HG02938 (cell line): ENCODE data around the gene LDLRAD1.
"Not testable (repeated sequence)": the region's sequence is repeated elsewhere in the genome, so short reads cannot be mapped to it uniquely, and the experiment has no call there.

Experiments used
- ATAC-seq: cut with Tn5 transposase; IDR thresholded peaks from one replicate; pipeline ENCODE4 v1.9.1; 2021; ENCODE audit warnings: mild to moderate bottlenecking, moderate library complexity; ENCODE audit not compliant: unreplicated experiment

LDLRAD1 gene, protein sequence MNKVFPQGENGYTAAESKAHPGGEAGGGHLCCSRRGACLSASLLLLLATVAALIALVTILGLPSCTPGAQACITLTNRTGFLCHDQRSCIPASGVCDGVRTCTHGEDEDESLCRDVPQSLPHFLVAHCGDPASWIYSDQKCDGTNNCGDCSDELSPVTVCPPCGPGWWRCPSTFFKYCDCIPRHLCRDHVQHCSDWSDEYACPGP

DNA sequence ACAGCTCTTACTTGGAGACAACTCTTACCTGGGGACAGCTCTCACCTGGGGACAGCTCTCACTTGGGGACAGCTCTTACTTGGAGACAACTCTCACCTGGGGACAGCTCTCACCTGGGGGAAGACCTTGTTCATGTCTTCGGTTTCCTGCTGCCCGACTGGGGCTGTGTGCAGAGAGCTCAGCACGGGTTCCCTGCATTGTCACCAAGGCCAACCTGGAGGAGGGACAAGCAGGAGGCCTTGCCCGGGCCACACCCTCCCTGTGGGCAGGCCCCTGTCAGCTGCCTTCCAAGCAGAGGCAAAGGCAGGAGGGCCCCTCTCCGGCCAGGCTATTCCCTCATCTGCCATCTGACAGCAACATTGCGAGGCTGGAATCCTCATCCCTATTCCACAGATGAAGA is at the start of gene LDLRAD1:
Gene LDLRAD1, minus strand, starts transcription at position 208 of the 400 bp plus-strand sequence. Its CDS starts 74 bp downstream, at position 134.
- ATAC-seq, result no peak

DNA sequence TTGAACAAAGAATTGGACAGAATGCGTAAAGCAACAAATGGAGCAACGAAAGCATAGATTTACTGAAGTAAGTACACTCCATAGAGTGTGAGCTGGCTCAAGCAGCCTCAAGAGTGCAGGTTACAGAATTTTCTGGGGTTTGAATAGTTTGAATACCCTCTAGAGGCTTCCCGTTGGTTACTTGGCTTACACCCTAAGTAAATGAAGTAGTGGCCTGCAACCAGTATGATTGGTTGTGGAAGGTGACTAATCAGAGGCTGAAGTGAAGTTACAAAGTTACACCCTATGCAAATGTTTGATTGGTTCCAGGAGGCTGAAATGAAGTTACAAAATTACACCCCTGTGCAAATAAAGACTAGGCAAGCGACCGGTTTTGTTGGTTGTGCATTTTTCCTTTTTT is 46.3 kb upstream of the LDLRAD1 start:
- no peak for ATAC-seq

DNA sequence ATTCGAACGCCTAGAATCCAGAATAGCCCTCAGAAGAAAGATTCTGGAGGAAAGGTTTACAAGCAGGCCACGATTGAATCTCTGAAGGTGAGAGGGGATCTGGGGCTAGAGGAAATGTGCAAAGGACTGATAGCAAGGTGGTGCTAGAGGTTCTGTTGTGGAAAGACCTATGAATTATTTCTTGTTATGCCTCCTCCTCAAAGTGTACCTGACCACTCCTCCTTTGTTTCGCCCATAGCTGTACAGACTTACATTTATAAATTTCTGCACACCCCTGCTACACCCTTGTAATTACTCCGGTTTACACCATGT is 36.4 kb upstream of the LDLRAD1 start:
- no peak for ATAC-seq

DNA sequence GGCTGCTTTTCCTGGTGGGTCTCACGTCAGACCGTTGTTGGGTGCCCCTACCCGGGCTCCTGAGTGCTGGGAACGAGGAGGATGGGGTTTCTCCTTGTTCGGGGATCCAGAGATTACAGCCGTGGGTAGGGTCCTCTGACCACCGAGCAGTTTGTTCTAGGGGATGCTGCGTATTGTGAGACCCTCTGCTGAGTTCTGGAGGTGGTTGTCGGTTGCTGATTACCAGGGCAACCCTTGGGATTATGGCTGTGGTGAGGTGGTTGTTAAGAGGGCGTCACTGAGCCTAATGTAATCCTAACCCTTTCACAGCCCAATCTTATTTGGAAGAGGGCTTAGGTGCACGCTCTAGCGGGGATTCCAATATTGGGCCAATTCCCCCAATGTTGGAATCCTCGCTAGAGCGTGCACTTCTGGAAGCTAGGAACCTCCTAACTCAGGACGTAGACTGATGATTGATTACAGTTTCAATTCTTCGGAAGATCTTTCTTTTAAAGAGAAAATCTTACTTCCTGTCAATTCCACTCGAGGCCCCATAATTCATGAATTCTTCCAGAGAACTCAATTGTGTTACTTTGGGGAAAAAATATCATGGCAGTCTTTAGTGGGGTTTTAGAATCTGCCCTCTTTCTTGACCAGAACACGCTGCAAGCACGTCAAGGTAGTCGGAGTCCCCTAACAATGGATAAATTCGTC is 35.9 kb upstream of the LDLRAD1 start:
- ATAC-seq, result no peak

DNA sequence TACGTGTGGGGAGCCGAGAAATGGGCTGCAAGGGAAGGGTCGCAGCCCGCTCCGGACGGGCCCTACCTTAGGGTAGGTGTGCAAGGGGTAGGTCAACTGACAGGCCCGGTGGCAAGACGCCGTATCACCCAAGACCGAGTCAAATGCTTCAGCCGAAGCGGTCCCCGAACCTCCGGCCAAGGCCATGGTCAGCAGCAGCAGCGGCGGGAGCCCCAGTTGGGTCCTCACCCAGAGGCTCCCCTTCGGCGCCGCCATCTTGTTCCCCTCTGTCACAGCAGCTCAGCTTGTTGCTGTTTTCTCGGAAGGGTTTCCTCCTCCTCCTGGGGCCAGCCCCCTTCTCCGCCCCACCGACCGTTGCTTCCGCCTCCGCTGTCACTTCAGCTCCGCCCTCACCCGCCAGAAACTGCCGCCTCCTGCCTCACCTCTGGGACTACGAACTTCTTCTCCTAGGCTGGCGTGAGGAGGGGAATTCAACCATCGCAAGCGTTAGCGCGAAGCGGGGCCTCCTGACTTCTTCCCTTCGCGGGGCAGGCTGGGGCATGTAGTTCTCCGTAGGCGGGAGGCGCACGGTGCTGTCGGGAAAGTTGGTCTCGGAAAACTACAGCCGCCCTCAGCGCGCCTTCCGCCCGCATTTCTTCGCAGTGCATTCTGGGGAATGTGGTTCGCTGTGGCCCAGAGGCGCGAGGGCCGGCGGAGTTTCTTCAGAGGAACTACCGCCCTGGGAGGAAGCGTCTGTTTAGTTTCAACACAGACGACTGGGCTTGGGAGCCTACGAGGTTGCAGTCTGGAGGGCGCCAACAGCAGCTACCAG is 35.2 kb upstream of the LDLRAD1 start, which contains the start of the genes TCEANC2 and TMEM59:
Gene TCEANC2, plus strand, starts transcription at position 675 of the 811 bp plus-strand sequence. CDS start 815 bp downstream, outside the sequence.
Gene TMEM59, minus strand, starts transcription at position 271 of the 811 bp plus-strand sequence. Its CDS starts 16 bp downstream, at position 255.
- peak; percentile 89 for ATAC-seq

DNA sequence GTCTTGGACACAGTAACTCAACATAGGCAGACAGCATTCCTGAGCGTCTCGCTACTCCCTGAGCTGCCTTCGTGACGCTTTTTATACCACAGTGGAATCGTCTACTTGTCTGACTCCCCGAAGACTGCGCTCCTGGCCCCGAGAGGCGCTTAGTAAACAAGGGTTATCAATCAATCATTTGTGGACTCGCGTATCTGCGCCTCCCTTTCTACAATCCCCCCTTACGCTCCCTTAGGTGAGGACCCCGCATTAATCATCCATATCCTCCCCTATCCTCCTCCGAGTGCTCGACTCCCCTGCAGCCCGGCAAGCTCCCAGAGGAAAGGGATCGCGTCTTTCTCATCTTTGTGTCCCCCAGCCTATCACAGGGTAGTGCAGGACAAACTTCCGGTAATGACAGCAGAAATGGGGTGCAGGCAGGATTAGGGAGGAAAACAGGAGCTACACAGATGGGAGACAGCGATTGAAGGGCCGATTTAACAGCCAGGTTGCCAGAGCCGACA is 34.5 kb upstream of the LDLRAD1 start:
- no peak for ATAC-seq

DNA sequence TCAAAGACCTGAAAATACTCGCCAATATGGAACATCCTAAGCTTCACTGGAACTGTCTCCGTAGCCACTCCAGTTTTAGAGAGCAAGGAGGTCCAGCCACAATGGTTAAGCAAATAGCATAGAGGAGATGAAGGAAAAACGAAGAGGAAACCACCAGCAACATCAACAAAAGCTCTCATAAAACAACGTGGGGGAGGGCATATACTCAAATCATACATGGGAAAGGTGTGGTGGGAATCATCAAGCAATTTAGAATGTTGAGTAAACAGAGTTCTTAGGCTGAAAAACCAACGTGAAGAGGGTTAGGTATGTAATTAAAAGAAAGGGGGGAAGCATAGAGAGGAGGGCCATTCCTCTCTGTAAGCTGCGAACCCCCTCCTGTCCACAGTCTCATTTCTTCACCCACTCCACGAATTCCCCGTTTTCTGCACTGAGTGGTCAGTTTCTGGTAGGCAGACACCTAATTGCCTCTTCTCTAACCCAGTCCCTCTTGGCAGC is 34.0 kb upstream of the LDLRAD1 start:
- no peak for ATAC-seq

DNA sequence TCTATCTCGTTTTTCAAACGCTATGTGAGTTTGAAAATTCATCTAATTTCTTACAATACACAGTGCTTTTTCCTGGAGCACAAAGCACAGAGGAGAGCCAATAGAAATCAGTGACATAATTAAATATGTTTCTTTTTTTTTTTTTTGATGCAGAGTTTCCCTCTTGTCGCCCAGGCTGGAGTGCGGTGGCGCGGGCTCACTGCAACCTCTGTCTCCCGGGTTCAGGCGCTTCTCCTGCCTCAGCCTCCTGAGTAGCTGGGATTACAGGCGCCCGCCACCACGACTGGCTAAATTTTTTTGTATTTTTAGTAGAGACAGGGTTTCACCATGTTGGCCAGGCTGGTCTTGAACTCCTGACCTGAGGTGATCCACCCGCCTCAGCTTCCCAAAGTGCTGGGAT is 32.4 kb upstream of the LDLRAD1 start:
- not testable (repeated sequence) for ATAC-seq

DNA sequence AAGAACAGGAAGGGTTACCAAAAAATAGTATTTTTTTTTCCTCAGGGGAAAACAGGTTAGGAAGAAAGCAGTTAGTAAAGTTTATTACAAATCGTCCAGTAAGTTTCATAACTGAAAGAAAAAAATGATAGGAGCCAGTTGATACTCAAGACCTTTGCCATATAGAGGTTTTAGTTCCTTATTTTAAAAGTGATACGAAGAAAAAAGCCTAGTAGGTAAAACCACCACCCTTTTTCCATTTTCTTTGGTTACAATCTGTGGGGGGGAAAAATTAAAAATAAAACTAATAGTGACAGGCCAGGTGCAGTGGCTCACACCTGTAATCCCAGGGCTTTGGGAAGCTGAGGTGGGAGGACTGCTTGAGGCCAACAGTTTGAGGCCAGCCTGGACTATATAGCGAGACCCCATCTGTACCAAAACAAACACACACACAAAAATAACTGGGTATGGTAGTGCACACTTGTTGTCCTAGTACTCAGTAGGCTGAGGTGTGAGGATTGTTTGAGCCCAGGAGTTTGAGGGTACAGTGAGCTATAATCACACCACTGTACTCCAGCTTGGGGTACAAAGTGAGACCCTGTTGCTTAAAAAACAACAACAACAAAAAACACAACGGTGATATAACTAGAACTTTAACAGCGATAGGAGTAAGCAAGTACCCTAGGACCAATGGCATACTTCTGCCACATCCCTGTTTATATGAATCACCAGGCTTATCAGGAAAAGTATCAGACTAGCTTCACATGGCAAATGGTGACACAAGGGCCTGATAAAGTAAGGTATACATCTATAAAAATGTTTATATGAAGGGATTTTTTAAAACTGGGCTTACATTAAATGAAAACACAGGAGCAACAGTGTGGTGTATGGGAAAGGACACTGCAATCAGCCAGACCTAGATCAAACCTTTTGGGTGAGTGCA is 29.7 kb upstream of the LDLRAD1 start:
- ATAC-seq, result peak; percentile 44

DNA sequence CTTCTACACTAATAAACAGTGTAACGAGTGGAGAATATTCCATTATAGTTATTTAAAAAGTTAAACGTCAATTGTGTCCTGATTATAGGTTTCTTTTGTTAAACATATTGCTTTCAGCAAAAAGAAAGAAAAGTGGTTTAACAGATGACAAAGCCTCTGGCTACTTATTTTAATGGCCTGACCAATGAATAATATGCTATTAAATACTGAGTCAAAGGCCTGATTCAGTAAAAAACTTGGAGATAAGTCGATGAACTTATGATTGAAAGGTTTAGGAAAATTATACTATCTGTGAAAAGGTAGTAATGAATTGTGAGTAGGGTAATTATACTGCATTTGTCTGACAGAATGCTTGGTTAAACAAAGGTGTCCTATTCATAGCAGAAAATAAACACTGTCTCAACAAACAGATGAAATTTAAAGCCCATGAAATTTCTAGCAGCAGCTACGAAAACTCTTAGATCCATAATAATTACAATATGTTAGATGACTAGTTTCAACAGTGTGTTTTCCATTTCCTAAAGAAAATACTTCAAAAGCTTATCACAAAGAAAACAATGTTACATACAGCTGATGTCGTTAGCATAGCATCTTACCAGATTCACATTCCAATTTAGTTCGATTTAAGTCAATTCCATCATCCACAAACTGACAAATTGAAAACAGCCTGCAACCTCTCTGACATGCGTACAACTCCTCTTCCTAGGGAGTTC is 28.8 kb upstream of the LDLRAD1 start:
- no peak for ATAC-seq

DNA sequence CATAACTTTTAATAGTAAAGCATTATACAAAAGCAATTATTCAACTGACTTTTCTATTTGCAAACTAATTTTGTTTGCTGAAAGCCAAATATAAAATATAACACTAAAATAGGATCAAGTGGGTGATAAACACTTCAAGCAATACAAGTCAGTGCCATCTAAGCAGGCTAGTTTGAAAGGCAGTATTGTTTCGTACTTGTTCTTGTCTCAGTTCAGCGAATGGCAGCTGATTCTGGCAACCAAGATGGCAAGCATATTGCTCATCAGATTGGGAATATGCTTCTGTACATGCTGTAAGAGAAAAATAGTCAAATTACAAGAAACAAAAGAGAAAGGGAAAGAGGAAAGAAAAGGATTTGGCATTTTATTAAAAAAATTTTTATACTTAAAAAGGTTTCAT is 27.5 kb upstream of the LDLRAD1 start:
- no peak for ATAC-seq

DNA sequence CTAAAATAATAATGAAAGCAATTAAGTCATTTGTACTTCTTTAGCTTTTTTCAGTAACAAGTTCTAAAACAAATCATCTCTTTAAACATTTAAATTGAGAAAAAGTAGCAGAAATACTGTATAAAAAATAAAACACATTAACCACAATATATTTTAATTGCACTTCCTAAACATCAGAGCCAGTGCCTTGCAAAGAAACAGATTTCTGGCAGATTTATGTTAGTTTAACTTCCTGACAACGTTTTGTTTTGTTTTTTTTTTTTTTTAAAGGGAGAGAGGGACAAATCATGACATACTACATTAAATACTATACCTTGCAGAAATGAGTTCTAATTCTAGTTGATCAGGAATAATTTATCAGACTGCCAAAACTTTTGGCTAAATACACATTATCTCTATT is 23.8 kb upstream of the LDLRAD1 start:
- no peak for ATAC-seq

DNA sequence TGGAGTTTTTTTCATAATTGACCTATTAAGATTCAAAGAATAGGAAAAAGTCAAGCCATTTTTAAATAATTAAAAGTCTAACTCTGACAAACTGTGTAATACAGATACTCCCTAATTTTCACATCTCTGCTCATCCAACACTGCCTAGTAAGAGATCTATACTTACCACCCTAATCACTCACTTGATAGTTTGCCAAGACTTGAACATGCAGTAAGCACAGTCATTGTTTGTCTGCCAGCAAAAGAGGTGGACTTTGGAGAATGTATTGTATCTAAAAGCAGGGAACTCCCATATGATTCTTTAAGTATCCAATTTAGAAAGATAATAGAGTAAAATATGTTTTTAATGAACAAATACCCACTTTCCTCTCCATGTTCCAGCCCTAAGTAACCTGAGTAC is 19.5 kb upstream of the LDLRAD1 start:
- no peak for ATAC-seq

DNA sequence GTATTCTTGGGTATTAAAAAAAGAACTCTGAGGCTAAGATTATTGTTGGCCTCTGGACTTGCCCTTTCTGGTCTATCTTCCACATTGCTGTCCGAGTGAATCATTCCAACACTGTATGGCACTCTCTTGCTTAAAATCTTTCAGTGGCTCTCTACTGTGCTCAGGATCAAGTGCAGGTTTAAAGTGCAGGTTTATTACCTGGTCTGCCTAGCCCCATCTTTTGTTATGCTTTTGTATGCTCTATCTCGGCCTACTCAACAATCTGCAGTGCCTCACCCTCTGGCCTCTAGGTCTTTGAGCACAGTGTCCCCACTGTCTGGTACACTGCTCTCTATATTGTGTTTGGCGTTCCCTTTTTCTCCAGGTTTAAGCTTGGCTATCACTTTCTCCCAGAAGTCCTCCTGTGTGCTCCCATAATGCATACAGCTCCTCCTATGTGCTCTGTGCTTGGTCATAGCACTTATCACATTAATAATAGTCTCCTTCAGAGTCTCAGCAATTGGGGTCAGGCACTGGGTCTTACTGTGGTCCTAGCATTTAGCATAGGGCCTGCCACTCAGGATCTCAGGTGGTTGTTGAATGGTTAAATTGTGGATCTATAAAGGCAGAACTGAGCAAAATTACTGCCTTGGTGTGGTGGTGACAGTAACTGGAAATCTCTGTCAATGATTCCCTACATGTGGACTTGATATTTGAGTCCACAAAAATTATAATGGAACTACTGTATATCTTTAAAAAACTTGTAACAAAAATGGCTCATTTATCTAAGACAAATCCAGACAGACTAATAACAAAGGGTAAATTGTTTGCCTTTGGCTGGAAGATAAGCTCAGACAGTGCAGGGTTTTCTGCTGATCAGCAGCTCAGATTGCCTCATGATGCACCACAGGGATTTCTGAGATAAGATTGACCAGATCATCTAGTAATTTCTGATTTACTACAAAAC is 10.6 kb upstream of the LDLRAD1 start:
- ATAC-seq, result no peak

DNA sequence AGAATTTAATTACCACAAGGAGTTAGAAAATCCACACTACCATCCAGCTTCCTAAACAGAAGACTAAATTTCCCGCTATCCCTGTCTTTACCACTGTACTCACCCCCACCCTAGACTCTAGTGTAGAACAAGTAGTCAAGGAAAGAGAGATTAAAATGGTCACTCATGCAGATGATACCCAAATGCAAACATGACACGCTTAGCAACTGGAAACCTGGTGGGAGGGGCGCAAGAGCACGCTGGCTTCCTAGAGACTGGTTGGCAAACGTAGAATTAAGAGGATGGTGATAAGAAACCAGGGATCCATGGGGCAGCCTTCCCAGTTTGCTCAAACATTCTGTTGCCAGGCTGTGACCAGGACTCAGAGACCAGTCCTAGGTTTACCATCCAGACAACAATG is 9.9 kb upstream of the LDLRAD1 start:
- ATAC-seq, result no peak

DNA sequence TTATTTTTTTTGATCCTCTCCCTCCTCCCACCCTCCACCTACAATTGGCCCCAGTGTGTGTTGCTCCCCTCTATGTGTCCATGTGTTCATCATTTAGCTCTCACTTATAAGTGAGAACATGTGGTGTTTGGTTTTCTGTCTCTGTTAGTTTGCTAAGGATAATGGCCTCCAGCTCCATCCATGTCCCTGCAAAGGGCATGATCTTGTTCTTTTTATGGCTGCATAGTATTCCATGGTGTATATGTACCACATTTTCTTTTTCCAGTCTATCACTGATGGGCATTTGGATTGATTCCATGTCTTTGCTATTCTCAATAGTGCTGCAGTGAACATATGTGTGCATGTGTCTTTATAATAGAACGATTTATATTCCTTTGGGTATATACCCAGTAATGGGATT is 6.8 kb upstream of the LDLRAD1 start:
- ATAC-seq, result not testable (repeated sequence)

DNA sequence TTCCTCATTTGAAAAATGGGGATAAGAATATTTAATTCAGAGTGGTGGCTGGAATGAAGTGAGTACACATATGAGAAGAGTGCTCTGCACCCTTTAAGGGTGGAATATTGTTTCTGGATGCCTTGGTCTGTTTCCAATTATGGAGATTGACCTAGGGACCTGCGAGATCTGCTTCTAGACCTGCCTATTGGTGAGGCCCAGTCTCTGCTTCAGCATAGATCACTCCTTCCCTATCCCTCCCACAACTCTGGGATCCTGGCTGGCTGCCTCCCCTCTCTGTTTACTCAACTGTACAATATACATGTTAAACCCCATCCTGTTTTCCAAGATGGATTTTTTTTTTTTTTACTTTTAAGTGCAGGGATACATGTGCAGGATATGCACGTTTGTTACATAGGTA is 6.4 kb upstream of the LDLRAD1 start:
- ATAC-seq, result no peak

DNA sequence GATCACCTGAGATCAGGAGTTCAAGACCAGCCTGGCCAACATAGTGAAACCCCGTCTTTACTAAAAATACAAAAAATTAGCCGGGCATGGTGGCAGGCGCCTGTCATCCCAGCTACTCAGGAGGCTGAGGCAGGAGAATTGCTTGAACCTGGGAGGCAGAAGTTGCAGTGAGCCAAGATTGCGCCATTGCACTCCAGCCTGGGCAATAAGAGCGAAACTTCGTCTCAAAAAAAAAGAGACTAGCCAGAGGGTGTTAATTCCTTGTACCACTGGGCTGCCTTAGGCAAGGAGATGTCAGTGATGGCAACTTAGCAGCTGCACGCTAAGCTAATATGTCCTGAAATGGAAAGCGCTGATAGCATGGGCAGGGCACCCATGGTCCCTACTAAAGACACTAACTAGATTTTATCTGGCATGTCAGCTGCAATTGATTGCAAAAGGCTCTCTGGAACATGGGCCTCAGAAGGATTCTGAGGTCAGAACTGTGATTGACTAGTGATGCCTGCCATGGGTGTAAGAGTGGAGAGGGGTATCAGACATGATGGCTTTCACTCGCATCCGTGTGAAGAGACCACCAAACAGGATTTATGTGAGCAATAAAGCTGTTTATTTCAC is 1.7 kb upstream of the LDLRAD1 start:
- ATAC-seq, result not testable (repeated sequence)
